ENCODE data around the gene PLEKHA6.
"Not testable (repeated sequence)": the region's sequence is repeated elsewhere in the genome, so short reads cannot be mapped to it uniquely, and the experiment has no call there.

Gene PLEKHA6

GRCh38 chr1:204338360-204338759 lies 21.4 kb downstream of the PLEKHA6 start:
- no peak for DNase-seq (ENCODE audit: low spot score)

- no peak for DNase-seq (ENCODE audit: low spot score)
These were observed 22.1 kb downstream of the PLEKHA6 start for GRCh38 chr1:204337583-204337982.

GRCh38 chr1:204337036-204337429 lies 22.7 kb downstream of the PLEKHA6 start:
- no peak for DNase-seq (ENCODE audit: low spot score)

- DNase-seq (ENCODE audit: low spot score), result no peak
These were observed 23.2 kb downstream of the PLEKHA6 start for GRCh38 chr1:204336421-204337035.

- no peak for DNase-seq (ENCODE audit: low spot score)
These were observed 24.2 kb downstream of the PLEKHA6 start for GRCh38 chr1:204335533-204335932.

GRCh38 chr1:204335085-204335484 lies 24.6 kb downstream of the PLEKHA6 start:
- DNase-seq (ENCODE audit: low spot score), result no peak

GRCh38 chr1:204334455-204334854 lies 25.3 kb downstream of the PLEKHA6 start:
- no peak for DNase-seq (ENCODE audit: low spot score)

GRCh38 chr1:204333427-204333826 lies 26.3 kb downstream of the PLEKHA6 start:
- DNase-seq (ENCODE audit: low spot score), result no peak

- DNase-seq (ENCODE audit: low spot score), result no peak
These were observed 27.8 kb downstream of the PLEKHA6 start for GRCh38 chr1:204331847-204332487.

- no peak for DNase-seq (ENCODE audit: low spot score)
These were observed 28.5 kb downstream of the PLEKHA6 start for GRCh38 chr1:204331275-204331674.

GRCh38 chr1:204327870-204328269 lies 31.9 kb downstream of the PLEKHA6 start:
- DNase-seq (ENCODE audit: low spot score), result not testable (repeated sequence)

- no peak for DNase-seq (ENCODE audit: low spot score)
These were observed 32.4 kb downstream of the PLEKHA6 start for GRCh38 chr1:204327359-204327758.

GRCh38 chr1:204326771-204327300 lies 32.9 kb downstream of the PLEKHA6 start:
- DNase-seq (ENCODE audit: low spot score), result no peak

GRCh38 chr1:204325944-204326343 lies 33.8 kb downstream of the PLEKHA6 start:
- peak; percentile 29 for DNase-seq (ENCODE audit: low spot score)

GRCh38 chr1:204323887-204324286 lies 35.8 kb downstream of the PLEKHA6 start:
- no peak for DNase-seq (ENCODE audit: low spot score)

- no peak for DNase-seq (ENCODE audit: low spot score)
These were observed 37.3 kb downstream of the PLEKHA6 start for GRCh38 chr1:204322339-204322868.

- DNase-seq (ENCODE audit: low spot score), result no peak
These were observed 38.1 kb downstream of the PLEKHA6 start for GRCh38 chr1:204321665-204322064.

- DNase-seq (ENCODE audit: low spot score), result no peak
These were observed 38.7 kb downstream of the PLEKHA6 start for GRCh38 chr1:204321051-204321450.

GRCh38 chr1:204320382-204320804 lies 39.3 kb downstream of the PLEKHA6 start:
- no peak for DNase-seq (ENCODE audit: low spot score)

GRCh38 chr1:204319462-204319861 lies 40.3 kb downstream of the PLEKHA6 start:
- no peak for DNase-seq (ENCODE audit: low spot score)

- DNase-seq (ENCODE audit: low spot score), result no peak
These were observed 40.7 kb downstream of the PLEKHA6 start for GRCh38 chr1:204319027-204319426.

- no peak for DNase-seq (ENCODE audit: low spot score)
These were observed 41.4 kb downstream of the PLEKHA6 start for GRCh38 chr1:204318324-204318723.

GRCh38 chr1:204317170-204317569 lies 42.6 kb downstream of the PLEKHA6 start:
- no peak for DNase-seq (ENCODE audit: low spot score)
